DMS53 treated with DMSO at 0.1 percent for 48 hours (cell line): Measurements from ENCODE around the gene HEATR3.

Experiments
- DNase-seq: peaks from one replicate; lab custom pipeline; 2025; ENCODE audit not compliant: unreplicated experiment; lab: John Stamatoyannopoulos, UW

HEATR3 gene, protein sequence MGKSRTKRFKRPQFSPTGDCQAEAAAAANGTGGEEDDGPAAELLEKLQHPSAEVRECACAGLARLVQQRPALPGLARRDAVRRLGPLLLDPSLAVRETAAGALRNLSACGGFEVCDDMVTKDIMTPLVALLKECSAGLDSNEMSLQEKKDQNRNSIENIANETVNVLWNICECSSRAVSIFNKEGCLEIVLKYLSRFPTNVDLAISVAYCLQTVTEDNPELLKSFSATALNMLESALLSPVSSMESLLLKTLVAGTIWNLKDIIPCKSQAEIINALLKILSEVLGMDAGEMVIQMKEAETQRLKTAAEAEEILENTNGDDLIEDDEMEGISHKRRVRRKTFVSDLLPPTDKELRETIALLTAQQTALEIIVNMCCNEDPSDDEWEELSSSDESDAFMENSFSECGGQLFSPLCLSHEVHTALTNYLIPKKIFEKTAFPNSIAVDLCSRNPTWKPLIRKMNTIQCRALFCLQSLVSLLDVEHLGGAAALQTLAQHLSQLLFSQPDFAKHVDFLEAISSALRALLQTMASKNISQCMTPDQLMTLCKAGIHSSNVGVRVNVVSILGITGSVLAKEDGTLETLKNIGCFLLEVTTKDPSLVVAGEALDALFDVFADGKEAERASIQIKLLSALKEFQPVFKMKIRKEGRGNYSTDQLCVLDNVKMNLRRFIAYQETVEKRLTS

DNA sequence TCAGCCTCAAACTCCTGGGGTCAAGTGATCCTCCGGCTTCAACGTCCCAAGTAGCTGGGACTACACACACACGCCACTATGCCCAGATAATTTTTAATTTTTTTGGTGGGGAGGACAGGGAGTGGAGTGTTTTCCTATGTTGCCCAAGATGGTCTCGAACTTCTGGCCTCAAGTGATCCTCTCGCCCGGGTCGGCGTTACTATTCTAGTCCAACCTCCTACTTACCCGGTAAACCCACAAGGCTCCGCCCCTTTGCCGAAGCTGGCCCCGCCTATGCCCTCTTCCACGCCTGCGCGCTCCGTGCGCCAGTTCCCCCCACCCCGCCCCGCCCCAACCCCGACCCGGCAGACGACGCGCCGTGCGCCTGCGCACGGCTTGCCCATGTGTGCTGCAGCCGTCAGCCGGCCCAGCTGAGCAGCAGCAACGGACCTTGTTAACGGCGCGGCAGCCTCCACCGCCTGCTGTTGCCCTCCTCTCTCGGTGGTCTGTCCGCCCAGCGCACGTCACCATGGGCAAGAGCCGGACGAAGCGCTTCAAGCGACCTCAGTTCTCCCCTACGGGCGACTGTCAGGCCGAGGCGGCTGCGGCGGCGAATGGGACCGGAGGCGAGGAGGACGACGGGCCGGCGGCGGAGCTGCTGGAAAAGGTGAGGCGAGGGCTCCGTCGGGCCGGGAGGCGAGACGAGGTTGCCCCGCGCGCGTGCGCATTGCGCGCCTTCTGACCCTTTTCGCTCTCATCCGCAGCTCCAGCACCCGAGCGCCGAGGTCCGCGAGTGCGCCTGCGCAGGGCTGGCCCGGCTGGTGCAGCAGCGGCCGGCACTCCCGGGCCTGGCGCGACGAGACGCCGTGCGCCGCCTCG is at the start of gene HEATR3:
Gene HEATR3 (plus strand): TSS at position 347 of the 858 bp plus-strand sequence. CDS start 162 bp downstream, at position 509.
- DNase-seq: peak; percentile 78

DNA sequence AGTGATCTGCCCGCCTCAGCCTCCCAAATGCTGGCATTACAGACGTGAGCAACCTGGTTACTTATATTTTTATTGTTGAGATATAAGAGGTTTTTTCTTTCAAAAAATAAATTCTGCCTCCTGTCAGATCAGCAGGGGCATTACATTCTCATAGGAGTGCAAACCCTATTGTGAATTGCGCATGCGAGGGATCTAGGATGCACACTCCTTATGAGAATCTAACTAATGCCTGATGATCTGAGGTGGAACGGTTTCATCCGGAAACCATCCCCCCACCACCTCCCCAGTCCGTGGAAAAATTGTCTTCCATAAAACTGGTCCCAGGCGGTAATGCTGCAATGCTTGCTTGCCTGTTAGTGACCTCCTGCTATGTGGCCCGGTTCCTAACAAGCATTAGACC is 48.2 kb upstream of the HEATR3 start:
- no peak for DNase-seq

DNA sequence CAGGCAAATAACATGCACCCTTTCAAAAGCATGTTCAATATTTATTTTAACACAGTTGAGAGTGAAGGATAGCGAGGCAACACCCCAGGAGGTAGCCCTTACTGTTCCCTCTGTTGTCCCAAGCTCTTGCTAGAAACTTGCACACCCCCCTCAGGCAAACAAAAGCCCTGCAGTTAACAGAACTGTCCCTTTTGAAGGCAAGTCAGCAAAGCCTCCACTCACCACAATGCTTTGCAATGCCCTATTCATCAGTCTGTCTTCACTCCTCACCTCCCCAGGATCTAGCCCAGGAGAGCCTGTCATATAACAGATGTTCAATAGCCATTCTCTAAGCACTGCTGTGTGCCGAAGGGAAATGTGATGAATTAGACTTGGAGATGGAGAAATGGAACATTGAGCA is 44.2 kb upstream of the HEATR3 start:
- DNase-seq: no peak

DNA sequence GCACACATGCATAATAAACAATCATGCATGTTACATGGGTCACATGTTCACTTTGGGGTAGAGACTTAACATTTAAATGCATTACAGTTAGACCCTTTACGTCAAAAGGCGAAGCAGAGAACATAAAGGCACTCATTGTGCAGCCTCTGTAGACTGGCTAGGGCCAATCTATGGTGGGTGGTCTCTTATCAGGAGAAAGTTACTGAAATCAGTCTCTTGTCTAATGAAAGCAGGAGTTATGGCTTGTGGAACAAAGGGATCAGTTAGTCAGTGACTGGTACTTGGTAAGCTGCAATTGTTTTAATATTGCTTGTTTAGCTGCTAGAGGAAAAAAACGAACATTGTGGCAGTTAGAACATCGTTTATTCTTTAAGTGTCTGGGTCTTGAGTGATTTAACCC is 42.1 kb upstream of the HEATR3 start:
- DNase-seq: no peak

DNA sequence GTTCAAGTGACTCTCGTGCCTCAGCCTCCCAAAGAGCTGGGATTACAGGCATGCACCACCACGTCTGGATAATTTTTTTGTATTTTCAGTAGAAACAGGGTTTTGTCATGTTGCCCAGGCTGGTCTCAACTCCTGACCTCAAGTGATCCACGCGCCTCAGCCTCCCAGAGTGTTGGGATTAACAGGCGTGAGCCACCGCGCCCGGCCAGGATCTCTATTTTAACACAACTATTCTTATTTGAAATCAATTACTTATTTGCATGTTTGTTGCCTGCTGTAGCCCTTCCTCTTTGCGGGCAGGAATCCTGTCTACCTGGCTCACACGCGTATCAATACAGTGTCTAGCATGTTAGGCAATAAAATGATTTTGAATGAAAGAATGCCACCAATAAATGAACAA is 41.6 kb upstream of the HEATR3 start:
- no peak for DNase-seq

DNA sequence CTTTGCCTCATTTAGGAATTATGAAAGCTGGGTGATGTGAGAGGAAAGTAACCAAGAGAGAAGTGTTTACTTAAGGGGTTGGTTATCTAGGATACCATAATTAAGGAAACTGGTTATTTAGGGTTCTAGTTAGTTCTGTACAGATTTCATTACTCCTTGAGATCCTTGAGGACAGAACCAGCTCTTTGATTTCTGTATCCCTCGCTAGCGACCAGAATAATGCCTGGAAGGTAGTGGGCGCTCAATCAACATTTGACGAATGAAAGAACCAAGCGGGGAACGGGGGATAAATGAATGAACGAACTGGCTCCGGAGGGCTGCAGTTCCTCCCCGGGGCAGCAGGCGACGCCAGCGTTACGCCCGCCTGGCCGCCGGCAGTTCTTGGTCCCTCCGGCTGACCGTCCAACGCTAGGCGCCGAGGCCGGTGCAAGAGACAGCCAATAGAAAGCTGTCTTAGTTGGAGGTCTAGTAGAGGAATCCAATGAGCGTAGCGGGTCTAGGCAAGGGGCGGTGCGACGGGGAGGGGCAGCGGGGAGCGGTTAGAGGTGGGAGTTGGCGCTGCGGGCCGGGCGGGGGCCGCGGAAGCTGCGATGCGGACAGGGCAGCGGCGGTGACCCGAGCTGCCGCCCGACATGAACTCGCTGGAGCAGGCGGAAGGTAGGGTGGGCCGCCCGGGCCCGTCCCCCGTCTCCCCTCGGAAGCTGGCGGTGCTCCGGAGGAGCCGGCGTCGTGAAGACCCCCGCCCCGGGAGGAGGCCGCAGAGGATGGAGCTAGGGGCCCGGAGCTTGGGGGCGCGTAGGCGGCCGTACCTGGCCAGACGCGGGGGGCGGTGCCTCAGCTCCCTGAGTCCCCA is 40.9 kb upstream of the HEATR3 start, which contains the start of gene CNEP1R1:
Gene CNEP1R1 (plus strand): TSS at position 542 of the 853 bp plus-strand sequence. CDS start 91 bp downstream, at position 633.
- peak; percentile 95 for DNase-seq

DNA sequence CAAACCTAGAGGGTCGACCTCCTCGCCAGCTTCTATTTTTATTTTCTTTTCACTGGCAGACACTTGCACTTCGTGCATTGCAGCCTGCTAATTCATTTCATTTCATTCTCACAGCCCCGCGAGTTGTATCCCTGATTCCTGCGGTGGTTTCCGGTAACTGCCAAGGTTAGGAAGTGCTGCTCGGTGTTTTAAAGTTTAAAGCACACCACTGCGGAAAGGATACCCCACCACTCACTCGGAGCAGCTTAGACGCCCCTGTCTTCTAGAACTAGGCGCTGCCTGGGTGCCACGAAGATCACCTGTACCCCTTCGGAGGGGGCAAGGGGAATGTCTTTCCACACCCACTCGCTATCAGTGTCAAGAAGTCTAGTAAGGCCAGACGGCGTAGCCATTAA is 40.2 kb upstream of the HEATR3 start:
- peak; percentile 6 for DNase-seq

DNA sequence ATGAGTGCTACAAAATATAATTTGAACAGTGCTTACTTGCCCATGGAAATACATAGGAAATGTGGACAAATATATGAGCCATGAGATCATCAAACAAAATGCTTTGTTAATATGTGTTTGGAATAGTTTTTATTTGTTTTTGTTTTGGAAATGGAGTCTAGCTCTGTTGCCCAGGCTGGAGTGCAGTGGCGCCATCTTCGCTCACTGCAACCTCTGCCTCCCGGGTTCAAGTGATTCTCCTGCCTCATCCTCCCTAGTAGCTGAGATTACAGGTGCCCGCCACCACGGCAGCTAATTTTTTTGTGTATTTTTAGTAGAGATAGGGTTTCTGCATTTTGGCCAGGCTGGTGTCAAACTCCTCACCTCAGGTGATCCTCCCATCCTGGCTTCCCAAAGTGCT is 37.9 kb upstream of the HEATR3 start:
- DNase-seq: no peak

DNA sequence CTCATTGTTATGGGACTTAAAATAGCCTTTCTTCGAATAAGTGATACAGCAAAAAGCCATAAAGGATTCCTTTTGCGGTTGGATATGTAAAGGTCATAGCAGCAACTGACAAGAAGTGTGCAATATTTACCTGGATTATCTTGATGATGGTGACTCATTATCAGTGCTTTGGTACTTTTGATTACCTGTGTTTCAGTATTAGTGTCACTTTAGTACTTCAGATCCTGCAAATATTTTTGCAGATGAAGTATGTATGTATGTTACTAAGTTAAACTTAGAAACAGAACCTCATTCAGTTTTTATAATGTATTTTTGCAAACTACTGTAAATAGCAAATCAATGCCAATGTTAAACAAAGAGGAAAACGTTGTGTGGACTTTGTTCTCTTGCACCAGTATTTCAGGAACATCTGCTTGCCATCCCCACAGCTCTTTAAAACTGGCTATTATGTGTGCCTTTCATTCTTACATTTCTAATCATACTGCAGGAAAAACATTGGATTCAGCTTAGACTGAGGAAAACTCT is 30.2 kb upstream of the HEATR3 start:
- peak; percentile 91 for DNase-seq

DNA sequence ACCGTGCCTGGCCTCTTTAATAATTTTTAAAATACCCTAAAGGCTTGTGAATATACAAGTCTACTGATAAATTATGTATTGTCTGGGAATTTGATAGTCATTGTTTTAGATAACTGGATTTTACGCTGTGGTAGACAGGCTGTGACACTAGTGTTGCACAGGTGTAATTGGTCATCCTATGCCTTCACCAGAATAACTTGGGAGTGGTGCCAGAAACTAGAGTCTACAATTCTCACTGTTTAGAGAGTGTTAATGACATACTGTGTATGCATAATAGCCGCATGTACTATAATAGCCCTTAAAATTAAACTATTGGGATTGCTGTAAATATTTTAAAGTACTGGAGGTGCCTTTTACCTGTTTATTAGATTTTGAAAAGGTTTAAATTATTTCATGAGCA is 29.3 kb upstream of the HEATR3 start:
- no peak for DNase-seq

DNA sequence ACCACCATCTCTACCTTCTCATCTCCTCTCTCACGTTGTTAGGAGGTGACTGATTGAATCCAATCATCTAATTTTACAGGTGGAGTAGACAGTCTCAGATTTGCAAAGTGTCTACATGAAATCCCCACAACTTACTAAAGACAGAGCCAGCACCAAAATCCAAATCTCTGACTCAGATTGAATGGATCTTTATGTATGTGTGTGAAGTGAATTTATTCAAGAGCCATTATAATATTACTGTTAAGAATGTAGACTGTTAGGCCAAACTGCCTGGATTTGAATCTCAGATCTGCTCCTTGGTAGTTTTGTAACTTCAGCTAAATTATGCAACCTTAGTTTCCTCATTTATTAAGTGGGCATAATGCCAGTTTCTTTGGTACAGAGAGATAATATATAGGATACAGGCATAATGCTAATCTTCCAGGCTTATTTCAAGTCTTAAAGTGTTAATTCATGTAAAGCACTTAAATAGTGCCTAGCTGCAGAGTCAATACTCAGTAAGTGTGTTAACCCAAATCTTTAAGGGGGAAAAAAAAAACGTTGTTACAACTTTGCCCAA is 28.0 kb upstream of the HEATR3 start:
- DNase-seq: no peak

DNA sequence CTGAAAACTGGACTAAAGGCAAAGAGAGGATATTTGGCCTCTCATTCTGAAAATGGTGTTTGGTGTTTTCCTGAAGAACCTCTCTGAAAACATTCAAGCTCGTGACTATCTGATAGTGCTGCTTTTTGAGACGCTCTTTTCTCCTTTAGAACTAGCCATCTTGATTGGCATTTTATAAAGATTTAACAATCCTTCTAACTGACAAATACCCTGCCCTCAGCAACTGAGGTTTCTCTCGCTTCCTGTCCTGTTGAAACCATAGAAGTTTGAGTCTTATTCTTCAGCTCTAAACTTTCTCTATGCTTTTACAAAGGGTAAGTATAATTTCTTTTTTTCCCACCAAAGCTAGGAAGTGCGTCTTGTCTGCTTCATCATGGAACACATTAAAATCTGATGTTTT is 27.5 kb upstream of the HEATR3 start:
- no peak for DNase-seq

DNA sequence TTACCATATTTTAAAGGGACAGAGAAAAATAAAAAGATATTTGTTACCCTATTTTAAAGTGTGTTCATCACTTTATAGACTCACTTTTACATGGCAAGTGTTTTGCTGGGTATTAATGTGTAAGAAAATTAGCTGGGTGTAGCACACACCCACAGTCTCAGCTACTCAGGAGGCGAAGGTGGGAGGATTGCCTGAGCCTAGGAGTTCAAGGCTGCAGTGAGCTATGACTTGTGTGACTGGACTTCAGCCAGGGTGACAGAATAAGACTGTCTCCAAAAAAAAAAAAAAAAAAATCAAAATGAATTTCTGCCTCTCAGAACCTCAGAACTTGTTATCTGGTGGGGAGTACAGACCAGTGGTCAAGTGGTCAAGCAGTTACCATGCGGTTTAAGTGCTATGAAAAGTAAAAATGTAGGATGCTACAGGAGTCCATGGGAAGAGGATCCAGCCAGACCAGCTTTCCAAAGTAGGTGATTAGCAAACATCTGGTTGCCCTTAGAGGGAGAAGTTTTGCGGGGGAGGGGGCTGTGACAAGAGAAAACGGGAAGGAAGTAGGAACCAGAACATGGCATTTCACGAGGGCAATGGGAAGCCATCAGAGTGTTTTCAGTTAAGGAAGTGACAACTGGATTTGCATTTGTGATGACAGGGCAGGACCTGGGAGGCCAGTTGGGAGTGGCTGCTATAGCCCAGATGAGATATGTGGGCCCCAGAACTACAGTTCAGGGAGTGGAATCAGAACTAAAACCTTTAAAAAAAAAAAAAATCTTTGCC is 26.8 kb upstream of the HEATR3 start:
- no peak for DNase-seq

DNA sequence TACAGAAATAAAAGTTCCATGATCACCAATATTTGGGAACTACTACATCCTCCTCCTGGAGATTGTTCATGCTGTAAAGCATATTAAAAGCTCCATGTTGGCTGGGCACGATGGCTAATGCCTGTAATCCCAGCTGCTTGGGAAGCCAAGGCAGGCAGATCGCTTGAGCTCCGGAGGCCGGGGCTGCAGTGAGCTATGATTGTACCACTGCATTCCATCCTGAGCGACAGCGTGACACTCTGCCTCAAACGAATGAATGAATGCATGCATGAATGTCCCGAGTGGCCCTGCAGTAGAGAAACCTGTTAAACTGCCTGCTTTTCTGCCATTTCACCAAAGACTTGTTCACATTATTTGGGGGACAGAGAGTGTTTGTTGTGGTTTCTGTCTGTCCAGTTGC is 25.8 kb upstream of the HEATR3 start:
- DNase-seq: no peak

DNA sequence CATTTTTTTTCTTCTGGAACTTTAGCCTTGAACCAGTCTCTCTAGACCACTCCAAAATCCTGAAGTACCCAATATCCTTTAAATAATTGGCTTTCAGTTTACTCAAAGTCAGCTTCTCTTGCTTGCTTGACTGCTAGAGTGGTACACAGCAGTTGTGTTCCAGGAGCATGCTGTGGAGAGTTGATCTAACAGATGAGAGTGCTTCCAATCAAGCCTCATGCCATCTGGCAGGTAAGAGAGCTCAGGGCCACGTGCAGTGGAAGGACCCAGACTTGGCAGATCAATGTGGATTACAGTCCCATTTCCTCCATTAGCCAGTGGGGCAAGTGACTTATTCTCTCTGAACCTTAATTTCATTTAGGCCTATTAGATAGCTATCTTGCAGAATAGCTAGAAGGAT is 25.1 kb upstream of the HEATR3 start:
- no peak for DNase-seq

DNA sequence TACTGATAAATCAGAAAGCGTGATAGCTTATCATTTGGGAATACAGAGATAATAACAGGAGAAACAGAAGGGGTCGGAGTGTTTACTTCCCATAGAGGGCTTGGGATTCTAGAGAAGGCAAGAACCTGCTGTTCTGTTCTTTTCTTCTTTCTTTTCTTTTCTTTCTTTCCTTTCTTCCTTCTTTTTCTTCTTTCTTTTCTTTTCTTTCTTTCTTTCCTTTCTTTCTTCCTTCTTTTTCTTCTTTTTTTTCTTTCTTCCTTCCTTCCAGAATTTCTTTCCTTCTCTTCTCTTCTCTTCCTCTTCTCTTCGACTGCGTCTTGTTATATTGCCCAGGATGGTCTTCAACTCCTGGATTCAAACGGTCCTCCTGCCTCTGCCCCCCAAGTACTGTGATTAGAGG is 22.4 kb upstream of the HEATR3 start:
- DNase-seq: no peak

DNA sequence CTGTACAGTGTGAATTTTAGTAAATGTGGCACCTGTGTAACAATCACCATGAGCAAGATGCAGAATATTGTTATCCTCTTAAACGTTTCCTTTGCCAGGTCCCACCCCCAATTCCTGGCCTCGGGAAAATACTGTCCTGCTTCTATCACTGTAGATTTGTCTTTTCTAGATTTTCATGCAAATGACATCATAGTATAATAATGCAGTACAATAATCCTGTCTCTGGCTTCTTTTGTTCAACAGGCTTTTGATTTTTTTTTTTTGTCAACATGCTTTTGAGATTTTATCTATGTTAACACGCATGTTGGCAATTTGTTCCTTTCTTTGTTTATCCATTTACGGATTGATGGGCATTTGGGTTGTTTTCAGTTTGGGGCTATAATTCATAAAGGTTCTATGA is 20.4 kb upstream of the HEATR3 start:
- no peak for DNase-seq

DNA sequence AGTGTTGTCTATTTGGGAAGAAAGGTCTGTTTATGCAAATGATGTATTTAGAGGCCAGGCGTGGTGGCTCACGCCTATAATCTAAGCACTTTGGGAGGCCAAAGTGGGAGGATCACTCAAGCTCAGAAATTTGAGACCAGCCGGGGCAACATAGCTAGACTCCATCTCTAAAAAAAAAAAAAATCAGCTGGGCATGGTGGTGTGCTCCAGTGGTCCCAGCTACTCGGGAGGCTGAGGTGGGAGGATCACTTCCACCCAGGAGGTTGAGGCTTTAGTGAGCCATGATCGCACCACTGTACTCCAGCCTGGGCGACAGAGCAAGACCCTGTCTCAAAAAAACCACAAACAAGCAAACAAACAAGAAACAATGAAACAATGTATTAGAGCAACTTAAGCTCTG is 18.9 kb upstream of the HEATR3 start:
- no peak for DNase-seq

DNA sequence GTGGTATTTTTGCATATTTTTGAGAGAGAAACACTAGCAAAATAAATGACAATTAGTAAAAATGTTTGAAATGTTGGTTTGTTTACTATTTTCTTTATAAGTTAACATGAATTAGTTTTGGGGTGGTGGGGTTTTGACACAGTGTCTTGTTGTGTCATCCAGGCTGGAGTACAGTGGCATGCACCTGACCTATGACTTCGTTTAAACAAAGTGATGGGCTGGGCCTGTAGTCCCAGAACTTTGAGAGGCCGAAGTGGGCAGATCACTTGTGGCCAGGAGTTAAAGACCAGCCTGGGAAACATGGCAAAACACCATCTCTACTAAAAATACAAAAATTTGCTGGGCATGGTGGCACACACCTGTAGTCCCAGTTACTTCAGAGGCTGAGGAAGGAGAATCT is 17.9 kb upstream of the HEATR3 start:
- no peak for DNase-seq
